Stimulated activated CD8-positive, alpha-beta memory T cell treated with anti-CD3 and anti-CD28 coated beads, Interleukin-7, amount 100 ng/mL, for 4 hours (primary cell): Measurements from ENCODE around the gene GALNT11.
"Not testable (repeated sequence)": the region's sequence is repeated elsewhere in the genome, so short reads cannot be mapped to it uniquely, and the experiment has no call there.

Experiments used
- DNase-seq, 2 donors: peaks; one replicate each; pipeline ENCODE4 v3.0.0-alpha.2; 2020; ENCODE audit warnings: low read depth in 2 of 2

Gene GALNT11

GRCh38 chr7:152027491-152028365 lies 2.3 kb downstream of the GALNT11 start:
- peak; percentile 12 for DNase-seq

- not testable (repeated sequence) for DNase-seq
These were observed 4.6 kb downstream of the GALNT11 start for GRCh38 chr7:152030059-152030458.

- not testable (repeated sequence) for DNase-seq
These were observed 5.2 kb downstream of the GALNT11 start for GRCh38 chr7:152030639-152031038.

- no peak for DNase-seq
These were observed 10.3 kb downstream of the GALNT11 start for GRCh38 chr7:152035817-152036216.

GRCh38 chr7:152038410-152038809 lies 12.9 kb downstream of the GALNT11 start:
- not testable (repeated sequence) for DNase-seq

- DNase-seq, result not testable (repeated sequence)
These were observed 17.6 kb downstream of the GALNT11 start for GRCh38 chr7:152043086-152043485.

- not testable (repeated sequence) for DNase-seq
These were observed 19.4 kb downstream of the GALNT11 start for GRCh38 chr7:152044909-152045308.

GRCh38 chr7:152046531-152046930 lies 21.1 kb downstream of the GALNT11 start:
- DNase-seq, result no peak

- no peak for DNase-seq
These were observed 22.6 kb downstream of the GALNT11 start for GRCh38 chr7:152048051-152048450.

- no peak for DNase-seq
These were observed 25.1 kb downstream of the GALNT11 start for GRCh38 chr7:152050547-152050971.

GRCh38 chr7:152051968-152052367 lies 26.5 kb downstream of the GALNT11 start:
- no peak for DNase-seq

GRCh38 chr7:152052771-152053170 lies 27.3 kb downstream of the GALNT11 start:
- DNase-seq, result no peak

GRCh38 chr7:152054367-152055230 lies 29.1 kb downstream of the GALNT11 start:
- DNase-seq, result no peak

- DNase-seq, result no peak
These were observed 31.3 kb downstream of the GALNT11 start for GRCh38 chr7:152056621-152057274.

GRCh38 chr7:152059311-152059710 lies 33.8 kb downstream of the GALNT11 start:
- DNase-seq, result no peak

GRCh38 chr7:152061086-152061485 lies 35.6 kb downstream of the GALNT11 start:
- not testable (repeated sequence) for DNase-seq

- DNase-seq, result not testable (repeated sequence)
These were observed 37.7 kb downstream of the GALNT11 start for GRCh38 chr7:152063192-152063591.

- not testable (repeated sequence) for DNase-seq
These were observed 38.3 kb downstream of the GALNT11 start for GRCh38 chr7:152063821-152064220.

GRCh38 chr7:152065800-152066344 lies 40.4 kb downstream of the GALNT11 start:
- not testable (repeated sequence) for DNase-seq

GRCh38 chr7:152072421-152072820 lies 46.9 kb downstream of the GALNT11 start:
- no peak for DNase-seq

GRCh38 chr7:152073352-152073751 lies 47.9 kb downstream of the GALNT11 start:
- no peak for DNase-seq

- no peak for DNase-seq
These were observed 49.2 kb downstream of the GALNT11 start for GRCh38 chr7:152074673-152075072.
